Lung (tissue), 12 donors: ENCODE results near the gene TTC3. TPM values are rescaled to one million over a fixed set of nuclear protein-coding genes. Genes with fewer than 3 reads are reported as not detected.

Source experiments
- ATAC-seq: fragments of 200-7000 bp; cut with Tn5 transposase; one replicate; pipeline ENCODE4 v1.9.1; 2020; ENCODE audit warnings: moderate number of reproducible peaks; ENCODE audit not compliant: insufficient read depth, low FRiP score
- DNase-seq, 3 donors: peaks; one replicate each; pipeline ENCODE4 v3.0.0-alpha.2; 2013 to 2017
- H3K27ac ChIP-seq, 2 donors: one replicate each; pipeline ENCODE4 v1.5.1; 2013; ENCODE audit warnings: mild to moderate bottlenecking in 2 of 2, moderate library complexity in 2 of 2, control low read depth in 1 of 2, inconsistent platforms in 1 of 2, low read depth in 1 of 2, low read length in 1 of 2
- H3K27me3 ChIP-seq, 3 donors: one replicate each; pipeline ENCODE4 v1.5.1; 2013; ENCODE audit warnings: low read length in 2 of 3; ENCODE audit not compliant: control insufficient read depth in 3 of 3, insufficient read depth in 3 of 3
- H3K36me3 ChIP-seq, 4 donors: one replicate each; pipeline ENCODE4 v1.5.1; 2013; ENCODE audit warnings: low read length in 4 of 4, mild to moderate bottlenecking in 1 of 4, moderate library complexity in 1 of 4; ENCODE audit not compliant: control insufficient read depth in 4 of 4, insufficient read depth in 4 of 4
- H3K4me1 ChIP-seq, 5 donors: one replicate each; pipeline ENCODE4 v1.5.1; 2013; ENCODE audit warnings: low read length in 5 of 5, mild to moderate bottlenecking in 2 of 5, moderate library complexity in 1 of 5; ENCODE audit not compliant: control insufficient read depth in 5 of 5, insufficient read depth in 5 of 5
- H3K4me3 ChIP-seq: one replicate; pipeline ENCODE4 v1.5.1; 2013; ENCODE audit warnings: mild to moderate bottlenecking, control low read depth, moderate library complexity
- H3K9ac ChIP-seq, 2 donors: one replicate each; pipeline ENCODE4 v1.5.1; 2013; ENCODE audit warnings: low read length in 2 of 2, control low read depth in 1 of 2; ENCODE audit not compliant: insufficient read depth in 1 of 2
- H3K9me3 ChIP-seq, 4 donors: one replicate each; pipeline ENCODE4 v1.5.1; 2013; ENCODE audit warnings: low read length in 3 of 4, mild to moderate bottlenecking in 1 of 4, moderate library complexity in 1 of 4; ENCODE audit not compliant: control insufficient read depth in 4 of 4, insufficient read depth in 3 of 4
- CTCF ChIP-seq: IDR thresholded peaks from 2 replicates; pipeline ENCODE4 v1.5.1; 2012; ENCODE audit warnings: mild to moderate bottlenecking; ENCODE audit errors: control extremely low read depth, extremely low read depth
- WGBS, 2 donors: extraction: QIAGEN DNeasy Blood & Tissue Kit; methylation state at CpG; one replicate each; pipeline ENCODE4 v1.1.7; 2013; 5-methylcytosine and 5-hydroxymethylcytosine counted together
- polyA plus RNA-seq, 2 donors: library from polyadenylated mRNA; stranded (reverse); fragments of 200-250 nt; gene quantifications; one replicate each; pipeline ENCODE4 v1.2.1, GENCODE V29; 2013
- total RNA-seq, 2 donors: library from RNA; depleted of rRNA in 1 of 2; stranded (reverse); fragments of >200 nt in 1 of 2; gene quantifications; one replicate each; pipeline ENCODE4 v1.2.1, GENCODE V29; 2014 to 2021
- donor health status: control.
- donor health status: control.
- donor health status: Bipolar disorder and iron deficiency.
- donor health status: healthy.
- donor health status: DM: yes; HTN: yes; CAD: no.

TTC3 gene
- total and polyA plus RNA-seq, 4 donors = 19.0 to 310 (median 50.9) TPM

- DNase-seq (no peak), ATAC-seq (no peak)
- Histone ChIP-seq H3K27me3 (no peaks in the 10 kb centered on the region), H3K9me3 (no peaks in the 10 kb centered on the region), H3K36me3 (peaks cover 5 to 25% (median 19%) of the 10 kb centered on the region in 4 donors), H3K4me1 (no peaks in the 10 kb centered on the region), H3K9ac (no peak overlapping the region), H3K4me3 (no peak overlapping the region), H3K27ac (no peak overlapping the region)
- no peak for TF ChIP-seq CTCF
- 95 to 100% methylated on average over 2 of the region's 2 CpGs for WGBS, 2 donors
Observed at GRCh38 chr21:37237346-37237745, 164.3 kb downstream of the TTC3 start.

GRCh38 chr21:37237764-37238163, 164.7 kb downstream of the TTC3 start:
- no peak overlapping the region for H3K9ac ChIP-seq
- peaks cover 5 to 23% (median 17%) of the 10 kb centered on the region in 4 donors for H3K36me3 ChIP-seq
- no peak for TF ChIP-seq CTCF
- ATAC-seq (no peak), DNase-seq (no peak)
- no peaks in the 10 kb centered on the region for H3K27me3 ChIP-seq
- no peaks in the 10 kb centered on the region for H3K4me1 ChIP-seq
- H3K9me3 ChIP-seq = no peaks in the 10 kb centered on the region
- no peak overlapping the region for H3K27ac ChIP-seq
- 38 to 42% methylated on average over 4 of the region's 4 CpGs for WGBS, 2 donors
- no peak overlapping the region for H3K4me3 ChIP-seq

GRCh38 chr21:37240978-37241377, 167.9 kb downstream of the TTC3 start:
- Histone ChIP-seq H3K4me3 (no peak overlapping the region), H3K9me3 (no peaks in the 10 kb centered on the region), H3K36me3 (peaks cover 5 to 14% (median 10%) of the 10 kb centered on the region in 4 donors), H3K27ac (no peak overlapping the region), H3K9ac (no peak overlapping the region), H3K27me3 (no peaks in the 10 kb centered on the region), H3K4me1 (peaks cover 0 to 13% (median 2%) of the 10 kb centered on the region in 5 donors)
- DNase-seq = no peak
- TF ChIP-seq CTCF = no peak
- ATAC-seq = no peak
- WGBS, 2 donors = 82 to 94% methylated on average over 8 of the region's 8 CpGs

GRCh38 chr21:37241426-37241825, 168.4 kb downstream of the TTC3 start:
- Histone ChIP-seq H3K9me3 (no peaks in the 10 kb centered on the region), H3K9ac (no peak overlapping the region), H3K4me1 (peaks cover 0 to 13% (median 2%) of the 10 kb centered on the region in 5 donors), H3K27me3 (no peaks in the 10 kb centered on the region), H3K27ac (no peak overlapping the region), H3K36me3 (peaks cover 5 to 14% (median 9%) of the 10 kb centered on the region in 4 donors), H3K4me3 (no peak overlapping the region)
- no peak for TF ChIP-seq CTCF
- ATAC-seq (no peak), DNase-seq (no peak)
- 78 to 93% methylated on average over 7 of the region's 7 CpGs for WGBS, 2 donors
